Astrocyte (in vitro differentiated cells and primary cell): ENCODE data around the gene DGKI. TPM values are rescaled to one million over a fixed set of nuclear protein-coding genes. Genes with fewer than 3 reads are reported as not detected.

Experiments used
- DNase-seq: peaks from one replicate; pipeline ENCODE4 v3.0.0-alpha.2; 2010; ENCODE audit warnings: low read depth
- FAIRE-seq: peaks from 2 replicates; lab custom pipeline; 2011; peaks lifted over from hg19 to GRCh38; lab: Jason Lieb, UNC
- H2AFZ ChIP-seq: 2 replicates; pipeline ENCODE4 v1.6.0; 2012; ENCODE audit warnings: low read depth, low read length, inconsistent platforms
- H3K27ac ChIP-seq: 2 replicates; pipeline ENCODE4 v1.5.1; 2011; ENCODE audit warnings: low read depth, low read length, inconsistent platforms
- H3K27me3 ChIP-seq: 2 replicates; pipeline ENCODE4 v1.6.0; 2011; ENCODE audit warnings: low read length, inconsistent platforms; ENCODE audit not compliant: insufficient read depth
- H3K36me3 ChIP-seq: 2 replicates; pipeline ENCODE4 v1.5.1; 2011; ENCODE audit warnings: low read length, inconsistent platforms; ENCODE audit not compliant: insufficient read depth
- H3K4me1 ChIP-seq: 2 replicates; pipeline ENCODE4 v1.5.1; 2011; ENCODE audit warnings: low read length, inconsistent platforms; ENCODE audit not compliant: insufficient read depth
- H3K4me2 ChIP-seq: 2 replicates; pipeline ENCODE4 v1.6.0; 2012; ENCODE audit warnings: low read length, inconsistent platforms
- H3K4me3 ChIP-seq: 2 replicates; pipeline ENCODE4 v1.5.1; 2011; ENCODE audit warnings: low read depth, mild to moderate bottlenecking, low read length, inconsistent platforms; ENCODE audit not compliant: insufficient read depth
- H3K79me2 ChIP-seq: 2 replicates; pipeline ENCODE4 v1.6.0; 2012; ENCODE audit warnings: mild to moderate bottlenecking, low read length, inconsistent platforms; ENCODE audit not compliant: insufficient read depth
- H3K9ac ChIP-seq: 2 replicates; pipeline ENCODE4 v1.6.0; 2012; ENCODE audit warnings: mild to moderate bottlenecking, low read length, inconsistent platforms
- H3K9me3 ChIP-seq: 2 replicates; pipeline ENCODE4 v1.5.1; 2012; ENCODE audit warnings: low read depth, mild to moderate bottlenecking, low read length, inconsistent platforms; ENCODE audit not compliant: insufficient read depth
- H4K20me1 ChIP-seq: 2 replicates; pipeline ENCODE4 v1.6.0; 2012; ENCODE audit warnings: low read length, inconsistent platforms; ENCODE audit not compliant: insufficient read depth
- H3K27ac Mint-ChIP-seq: one replicate; pipeline ENCODE4 v1.8.0; 2021; ENCODE audit warnings: mild to moderate bottlenecking, mixed read lengths; ENCODE audit not compliant: unreplicated experiment
- H3K27me3 Mint-ChIP-seq: one replicate; pipeline ENCODE4 v1.8.0; 2021; ENCODE audit warnings: low read depth, mixed read lengths; ENCODE audit not compliant: unreplicated experiment
- H3K36me3 Mint-ChIP-seq: one replicate; pipeline ENCODE4 v1.8.0; 2021; ENCODE audit warnings: low read depth, mixed read lengths; ENCODE audit not compliant: unreplicated experiment
- H3K4me1 Mint-ChIP-seq: one replicate; pipeline ENCODE4 v1.8.0; 2021; ENCODE audit warnings: low read depth, mixed read lengths; ENCODE audit not compliant: unreplicated experiment
- H3K4me3 Mint-ChIP-seq: one replicate; pipeline ENCODE4 v1.8.0; 2021; ENCODE audit warnings: mild to moderate bottlenecking, moderate library complexity, mixed read lengths; ENCODE audit not compliant: unreplicated experiment
- H3K9me3 Mint-ChIP-seq: one replicate; pipeline ENCODE4 v1.8.0; 2021; ENCODE audit warnings: mild to moderate bottlenecking, mixed read lengths; ENCODE audit not compliant: unreplicated experiment
- EZH2 ChIP-seq: IDR thresholded peaks from 2 replicates; pipeline ENCODE4 v1.6.1; 2012; ENCODE audit warnings: mild to moderate bottlenecking, low read length, inconsistent platforms; ENCODE audit not compliant: insufficient read depth
- total RNA-seq: library from RNA; stranded (reverse); gene quantifications from 2 replicates; pipeline ENCODE4 v1.2.1, GENCODE V29; 2021
- TF ChIP-seq, protein P1 (sequence below): IDR thresholded peaks from 2 replicates; pipeline ENCODE4 v1.5.1; 2011; ENCODE audit warnings: low read depth, mild to moderate bottlenecking, inconsistent platforms, low read length, moderate library complexity; ENCODE audit not compliant: insufficient read depth

DGKI gene
- total RNA-seq, 1 donor from 2014 or later, result 6.3 TPM

DNA sequence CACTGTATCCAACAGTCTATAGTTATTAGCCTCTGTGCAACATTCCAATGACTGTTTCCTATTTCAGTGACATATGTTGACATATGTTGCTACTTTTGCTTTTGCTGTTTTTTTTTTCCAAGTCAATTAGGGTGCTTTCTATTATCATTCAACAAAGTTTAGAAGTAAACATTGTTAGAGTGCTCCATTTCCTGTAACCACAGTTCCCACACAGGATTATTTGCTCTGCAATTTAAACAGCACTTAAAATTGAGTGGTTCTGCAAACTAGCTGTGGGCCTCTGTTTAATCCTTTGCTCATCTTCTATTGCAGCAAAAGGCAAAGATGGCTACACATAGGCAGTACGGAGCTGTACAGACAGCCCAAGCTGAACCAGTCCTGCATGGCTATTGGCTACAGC lies 456.7 kb downstream of the DGKI start:
- DNase-seq, result no peak
- H3K4me1 ChIP-seq, result no peaks in the 10 kb centered on the region
- Mint-ChIP-seq H3K27me3 (no peaks in the 10 kb centered on the region), H3K36me3 (peaks cover 4% of the 10 kb centered on the region), H3K9me3 (peaks cover 1% of the 10 kb centered on the region), H3K4me3 (no peak overlapping the region), H3K27ac (no peak overlapping the region), H3K4me1 (no peaks in the 10 kb centered on the region)
- no peak overlapping the region for H3K9ac ChIP-seq
- TF ChIP-seq, protein P1, sequence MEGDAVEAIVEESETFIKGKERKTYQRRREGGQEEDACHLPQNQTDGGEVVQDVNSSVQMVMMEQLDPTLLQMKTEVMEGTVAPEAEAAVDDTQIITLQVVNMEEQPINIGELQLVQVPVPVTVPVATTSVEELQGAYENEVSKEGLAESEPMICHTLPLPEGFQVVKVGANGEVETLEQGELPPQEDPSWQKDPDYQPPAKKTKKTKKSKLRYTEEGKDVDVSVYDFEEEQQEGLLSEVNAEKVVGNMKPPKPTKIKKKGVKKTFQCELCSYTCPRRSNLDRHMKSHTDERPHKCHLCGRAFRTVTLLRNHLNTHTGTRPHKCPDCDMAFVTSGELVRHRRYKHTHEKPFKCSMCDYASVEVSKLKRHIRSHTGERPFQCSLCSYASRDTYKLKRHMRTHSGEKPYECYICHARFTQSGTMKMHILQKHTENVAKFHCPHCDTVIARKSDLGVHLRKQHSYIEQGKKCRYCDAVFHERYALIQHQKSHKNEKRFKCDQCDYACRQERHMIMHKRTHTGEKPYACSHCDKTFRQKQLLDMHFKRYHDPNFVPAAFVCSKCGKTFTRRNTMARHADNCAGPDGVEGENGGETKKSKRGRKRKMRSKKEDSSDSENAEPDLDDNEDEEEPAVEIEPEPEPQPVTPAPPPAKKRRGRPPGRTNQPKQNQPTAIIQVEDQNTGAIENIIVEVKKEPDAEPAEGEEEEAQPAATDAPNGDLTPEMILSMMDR, result no peak
- TF ChIP-seq EZH2, result no peak
- H3K9me3 ChIP-seq, result no peaks in the 10 kb centered on the region
- H3K79me2 ChIP-seq, result no peaks in the 10 kb centered on the region
- no peaks in the 10 kb centered on the region for H4K20me1 ChIP-seq
- no peak overlapping the region for H3K4me3 ChIP-seq
- no peaks in the 10 kb centered on the region for H3K27me3 ChIP-seq
- no peak for FAIRE-seq
- H3K4me2 ChIP-seq, result no peak overlapping the region
- no peak overlapping the region for H2AFZ ChIP-seq
- no peak overlapping the region for H3K27ac ChIP-seq
- no peaks in the 10 kb centered on the region for H3K36me3 ChIP-seq

DNA sequence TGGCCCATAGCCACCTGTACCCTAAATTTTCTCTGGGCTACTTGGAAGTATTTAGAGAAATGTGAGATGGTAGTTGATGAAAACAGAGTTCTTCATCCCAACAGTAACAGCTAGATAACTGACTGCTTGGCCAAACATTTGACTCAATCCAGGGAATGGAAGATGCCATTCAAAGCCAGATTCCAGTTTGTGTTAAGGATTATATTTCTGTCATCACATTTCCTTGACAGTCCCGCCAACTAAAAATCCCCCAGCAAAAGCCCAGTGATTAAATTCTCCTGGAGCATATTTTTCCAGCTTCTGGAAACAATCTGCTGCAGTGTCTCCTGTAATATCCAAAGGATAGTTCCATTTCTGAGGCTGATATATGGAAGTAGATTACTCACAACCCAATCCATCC lies 457.9 kb downstream of the DGKI start:
- H3K9me3 ChIP-seq, result no peaks in the 10 kb centered on the region
- H3K79me2 ChIP-seq, result no peaks in the 10 kb centered on the region
- Mint-ChIP-seq H3K4me1 (no peaks in the 10 kb centered on the region), H3K27ac (no peak overlapping the region), H3K36me3 (peaks cover 4% of the 10 kb centered on the region), H3K4me3 (no peak overlapping the region), H3K27me3 (no peaks in the 10 kb centered on the region), H3K9me3 (peaks cover 1% of the 10 kb centered on the region)
- no peak overlapping the region for H3K27ac ChIP-seq
- no peak for DNase-seq
- no peak overlapping the region for H3K4me2 ChIP-seq
- no peak for TF ChIP-seq EZH2
- TF ChIP-seq, protein P1, result no peak
- no peak overlapping the region for H2AFZ ChIP-seq
- H3K4me1 ChIP-seq, result no peaks in the 10 kb centered on the region
- H3K27me3 ChIP-seq, result no peaks in the 10 kb centered on the region
- H4K20me1 ChIP-seq, result no peaks in the 10 kb centered on the region
- FAIRE-seq, result no peak
- no peak overlapping the region for H3K4me3 ChIP-seq
- H3K9ac ChIP-seq, result no peak overlapping the region
- H3K36me3 ChIP-seq, result no peaks in the 10 kb centered on the region

DNA sequence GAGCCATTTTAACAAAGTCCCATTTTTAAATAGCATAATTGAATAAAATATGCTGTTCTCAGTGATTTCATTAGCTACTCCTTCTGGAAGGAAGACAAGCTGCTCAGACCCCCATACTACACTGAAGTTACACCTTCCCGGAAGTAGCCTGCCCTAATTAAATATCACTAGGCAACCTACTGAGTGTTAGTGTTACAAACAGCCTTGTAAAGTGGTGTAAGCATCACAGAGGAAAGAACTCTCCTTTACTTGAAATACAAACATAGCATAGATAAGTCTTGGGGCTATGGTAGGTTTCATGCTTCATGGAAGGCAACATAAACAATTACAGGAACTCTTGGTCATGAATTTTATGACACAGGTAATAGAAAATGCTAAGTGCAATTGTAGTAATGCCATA lies 459.8 kb downstream of the DGKI start:
- peaks cover 1% of the 10 kb centered on the region for H3K9me3 Mint-ChIP-seq
- Histone ChIP-seq H2AFZ (no peak overlapping the region), H3K27ac (no peak overlapping the region), H3K9ac (no peak overlapping the region), H3K36me3 (no peaks in the 10 kb centered on the region), H3K9me3 (no peaks in the 10 kb centered on the region), H3K4me1 (no peaks in the 10 kb centered on the region), H4K20me1 (no peaks in the 10 kb centered on the region), H3K79me2 (no peaks in the 10 kb centered on the region), H3K27me3 (no peaks in the 10 kb centered on the region), H3K4me2 (no peak overlapping the region), H3K4me3 (no peak overlapping the region)
- no peak for TF ChIP-seq EZH2
- TF ChIP-seq, protein P1, result no peak
- no peaks in the 10 kb centered on the region for H3K27me3 Mint-ChIP-seq
- DNase-seq, result no peak
- H3K4me1 Mint-ChIP-seq, result no peaks in the 10 kb centered on the region
- peaks cover 4% of the 10 kb centered on the region for H3K36me3 Mint-ChIP-seq
- no peak overlapping the region for H3K4me3 Mint-ChIP-seq
- FAIRE-seq, result no peak
- no peak overlapping the region for H3K27ac Mint-ChIP-seq
